Nephron (organoid): ENCODE data around the gene DES.

ENCODE experiments used
- H3K27ac Mint-ChIP-seq, 3 experiments: 2 replicates each; pipeline ENCODE4 v1.8.0; 2020; ENCODE audit warnings: mixed read lengths in 3 of 3, mild to moderate bottlenecking in 2 of 3, moderate library complexity in 1 of 3
- H3K27me3 Mint-ChIP-seq: 2 replicates; pipeline ENCODE4 v1.8.0; 2021; ENCODE audit warnings: low read depth, mild to moderate bottlenecking, moderate library complexity, mixed read lengths
- H3K36me3 Mint-ChIP-seq: 2 replicates; pipeline ENCODE4 v1.8.0; 2020; ENCODE audit warnings: low read depth, mixed read lengths
- H3K4me1 Mint-ChIP-seq: 2 replicates; pipeline ENCODE4 v1.8.0; 2020; ENCODE audit warnings: mixed read lengths
- H3K4me3 Mint-ChIP-seq, 3 experiments: 2 replicates each; pipeline ENCODE4 v1.8.0; 2020; ENCODE audit warnings: mild to moderate bottlenecking in 3 of 3, mixed read lengths in 3 of 3, moderate library complexity in 2 of 3
- H3K9me3 Mint-ChIP-seq: 2 replicates; pipeline ENCODE4 v1.8.0; 2020; ENCODE audit warnings: mixed read lengths
- CTCF ChIP-seq, 3 experiments: fragments of 200-600 bp; sonication (generic); IDR thresholded peaks; one replicate each; pipeline ENCODE4 v1.5.0; 2021; ENCODE audit warnings: antibody characterized with exemption in 3 of 3; ENCODE audit not compliant: unreplicated experiment in 3 of 3

Gene DES

GRCh38 chr2:219396863-219397457 lies 21.2 kb upstream of the DES start:
- no peaks in the 10 kb centered on the region for H3K36me3 Mint-ChIP-seq
- H3K4me1 Mint-ChIP-seq = peaks cover 16% of the 10 kb centered on the region
- no peaks in the 10 kb centered on the region for H3K9me3 Mint-ChIP-seq
- no peak overlapping the region for H3K4me3 Mint-ChIP-seq
- H3K27me3 Mint-ChIP-seq = peaks cover 4% of the 10 kb centered on the region
- no peak for TF ChIP-seq CTCF (IDR thresholded peaks at IDR 0.05; ENCODE audit: unreplicated experiment in 3 of 3)
- no peak overlapping the region for H3K27ac Mint-ChIP-seq

- Mint-ChIP-seq H3K36me3 (no peaks in the 10 kb centered on the region), H3K4me1 (peaks cover 35% of the 10 kb centered on the region), H3K4me3 (no peak overlapping the region), H3K27ac (no peak overlapping the region), H3K27me3 (no peaks in the 10 kb centered on the region), H3K9me3 (no peaks in the 10 kb centered on the region)
- no peak for TF ChIP-seq CTCF (IDR thresholded peaks at IDR 0.05; ENCODE audit: unreplicated experiment in 3 of 3)
These were observed 19.3 kb upstream of the DES start for GRCh38 chr2:219398721-219399363.

GRCh38 chr2:219399716-219400478 lies 18.3 kb upstream of the DES start:
- no peaks in the 10 kb centered on the region for H3K9me3 Mint-ChIP-seq
- H3K27ac Mint-ChIP-seq = peak overlapping the region in 2 of 3 experiments; percentile 1 to 25
- no peak for TF ChIP-seq CTCF (IDR thresholded peaks at IDR 0.05; ENCODE audit: unreplicated experiment in 3 of 3)
- H3K4me3 Mint-ChIP-seq = no peak overlapping the region
- H3K27me3 Mint-ChIP-seq = no peaks in the 10 kb centered on the region
- H3K36me3 Mint-ChIP-seq = no peaks in the 10 kb centered on the region
- H3K4me1 Mint-ChIP-seq = peaks cover 44% of the 10 kb centered on the region

DNA sequence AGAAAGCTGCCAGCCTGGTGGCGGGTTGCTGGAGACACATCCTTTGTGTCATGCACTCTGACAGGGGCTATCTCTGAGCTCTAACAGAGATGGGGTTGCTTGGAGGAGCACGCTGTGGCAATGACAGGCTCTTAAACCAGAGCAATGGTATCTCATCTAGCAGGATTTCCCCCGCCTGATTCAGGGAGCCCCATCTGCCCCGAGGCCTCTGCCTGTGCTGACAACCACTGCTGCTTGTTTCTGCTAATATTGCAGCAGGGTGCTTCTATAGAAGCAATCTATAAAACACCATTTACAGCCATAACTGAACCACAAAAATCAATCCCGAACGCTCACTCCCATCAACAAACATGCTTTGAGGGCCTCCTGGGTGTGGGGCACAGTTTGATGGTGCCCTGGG lies 17.6 kb upstream of the DES start:
- H3K4me3 Mint-ChIP-seq = no peak overlapping the region
- H3K27ac Mint-ChIP-seq = peak overlapping the region in 2 of 3 experiments; percentile 1 to 25
- H3K9me3 Mint-ChIP-seq = no peaks in the 10 kb centered on the region
- no peaks in the 10 kb centered on the region for H3K27me3 Mint-ChIP-seq
- no peak for TF ChIP-seq CTCF (IDR thresholded peaks at IDR 0.05; ENCODE audit: unreplicated experiment in 3 of 3)
- peaks cover 51% of the 10 kb centered on the region for H3K4me1 Mint-ChIP-seq
- no peaks in the 10 kb centered on the region for H3K36me3 Mint-ChIP-seq

DNA sequence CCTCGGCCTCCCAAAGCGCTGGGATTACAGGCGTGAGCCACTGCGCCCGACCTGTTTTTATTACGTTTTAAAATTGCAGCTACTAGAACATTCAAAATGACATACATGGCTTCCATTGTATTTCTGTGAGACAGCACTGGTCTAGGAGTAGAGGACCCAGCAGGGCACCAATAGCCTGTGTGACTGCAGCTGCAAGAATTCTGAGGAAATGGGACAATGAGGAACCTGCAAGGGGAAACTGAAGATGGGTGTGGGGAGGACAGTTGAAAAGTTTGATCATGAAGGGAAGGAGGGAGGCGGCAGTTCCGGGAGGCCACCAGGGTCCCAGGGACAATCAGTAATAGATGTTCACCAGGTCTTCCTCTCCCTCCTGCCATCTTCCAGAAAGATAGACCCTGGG lies 16.6 kb upstream of the DES start:
- no peaks in the 10 kb centered on the region for H3K9me3 Mint-ChIP-seq
- no peaks in the 10 kb centered on the region for H3K27me3 Mint-ChIP-seq
- H3K4me1 Mint-ChIP-seq = peaks cover 61% of the 10 kb centered on the region
- no peak overlapping the region for H3K4me3 Mint-ChIP-seq
- peak overlapping the region in 2 of 3 experiments; percentile 7 to 78 for H3K27ac Mint-ChIP-seq
- no peaks in the 10 kb centered on the region for H3K36me3 Mint-ChIP-seq
- no peak for TF ChIP-seq CTCF (IDR thresholded peaks at IDR 0.05; ENCODE audit: unreplicated experiment in 3 of 3)
